HUES6 (cell line): ENCODE results near the gene MPG.
"Not testable (repeated sequence)": the region's sequence is repeated elsewhere in the genome, so short reads cannot be mapped to it uniquely, and the experiment has no call there.

Source experiments
- H3K27ac ChIP-seq: 2 replicates; pipeline ENCODE4 v1.7.0; 2013; ENCODE audit warnings: low read depth, mild to moderate bottlenecking, low read length, inconsistent platforms
- H3K27me3 ChIP-seq: 2 replicates; pipeline ENCODE4 v1.6.1; 2013; ENCODE audit warnings: low read length; ENCODE audit not compliant: control insufficient read depth, insufficient read depth
- H3K36me3 ChIP-seq: 2 replicates; pipeline ENCODE4 v1.6.1; 2013; ENCODE audit warnings: low read length; ENCODE audit not compliant: control insufficient read depth, insufficient read depth
- H3K4me1 ChIP-seq: 2 replicates; pipeline ENCODE4 v1.6.1; 2013; ENCODE audit warnings: low read length; ENCODE audit not compliant: control insufficient read depth, insufficient read depth
- H3K4me3 ChIP-seq: 2 replicates; pipeline ENCODE4 v1.5.1; 2013; ENCODE audit warnings: low read depth, low read length
- H3K9ac ChIP-seq: one replicate; pipeline ENCODE4 v1.6.1; 2013; ENCODE audit warnings: mild to moderate bottlenecking, low read length
- H3K9me3 ChIP-seq: 2 replicates; pipeline ENCODE4 v1.6.1; 2013; ENCODE audit warnings: low read depth, low read length; ENCODE audit not compliant: control insufficient read depth, insufficient read depth

Gene MPG

DNA sequence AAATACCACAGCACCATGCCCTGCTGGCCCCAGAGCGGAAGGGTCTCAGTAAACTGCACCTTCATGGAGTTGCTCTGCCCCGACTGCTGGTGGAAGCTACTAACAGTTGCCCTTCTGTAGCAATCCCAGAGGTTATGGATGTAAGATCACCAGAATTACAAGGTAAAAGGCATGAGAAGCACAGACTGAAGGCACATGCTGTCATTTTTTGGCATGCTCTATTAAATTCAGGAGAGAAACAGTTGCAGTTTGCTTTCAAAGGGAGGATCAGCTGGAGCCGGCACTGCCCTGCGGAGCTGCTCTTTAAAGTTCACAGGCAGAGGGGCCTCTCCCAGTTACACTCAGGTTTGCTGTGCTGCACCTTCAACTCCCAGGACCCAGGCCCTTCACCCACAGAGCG is 41.3 kb downstream of the MPG start:
- peaks cover 8% of the 10 kb centered on the region; the same call in 1 of the 2 replicates for H3K36me3 ChIP-seq
- H3K27ac ChIP-seq: no peak overlapping the region
- H3K9ac ChIP-seq: no peak overlapping the region
- H3K27me3 ChIP-seq: no peaks in the 10 kb centered on the region
- no peaks in the 10 kb centered on the region for H3K4me1 ChIP-seq
- no peaks in the 10 kb centered on the region for H3K9me3 ChIP-seq
- no peak overlapping the region for H3K4me3 ChIP-seq

DNA sequence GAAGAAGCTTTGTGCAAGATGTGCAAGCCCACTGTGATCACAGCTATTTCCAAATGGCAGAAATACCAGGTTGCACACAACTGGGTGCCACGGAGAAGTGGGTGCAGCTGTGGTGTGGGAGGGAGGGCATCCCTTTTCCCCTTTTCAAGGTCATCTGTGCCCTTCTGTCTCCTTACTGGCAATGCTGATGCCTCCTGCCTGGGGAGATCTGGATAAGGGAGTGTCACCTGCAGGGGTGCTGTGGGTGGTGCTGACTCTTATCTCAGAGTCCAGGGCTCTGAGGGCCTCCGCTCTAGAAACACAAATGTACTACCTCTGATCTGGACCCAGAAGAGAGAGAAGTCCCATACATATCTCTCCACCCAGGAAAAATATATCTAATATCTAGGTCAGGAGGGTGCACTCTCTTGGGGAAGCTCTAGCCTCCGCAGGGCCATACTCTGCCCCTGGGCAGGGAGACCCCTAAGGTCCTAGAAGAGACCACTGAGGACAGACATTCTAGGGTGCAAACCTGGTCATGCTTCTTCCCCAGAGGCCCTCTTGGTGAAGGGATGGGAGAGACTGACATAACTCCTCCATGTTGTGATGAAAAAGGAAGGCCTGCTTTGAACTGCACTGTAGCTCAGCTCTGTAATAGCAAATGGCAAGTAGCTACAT is 41.9 kb downstream of the MPG start:
- Histone ChIP-seq H3K4me3 (no peak overlapping the region), H3K4me1 (no peaks in the 10 kb centered on the region), H3K27me3 (no peaks in the 10 kb centered on the region), H3K9ac (no peak overlapping the region), H3K27ac (no peak overlapping the region), H3K9me3 (no peaks in the 10 kb centered on the region), H3K36me3 (peaks cover 8% of the 10 kb centered on the region; the same call in 1 of the 2 replicates)

DNA sequence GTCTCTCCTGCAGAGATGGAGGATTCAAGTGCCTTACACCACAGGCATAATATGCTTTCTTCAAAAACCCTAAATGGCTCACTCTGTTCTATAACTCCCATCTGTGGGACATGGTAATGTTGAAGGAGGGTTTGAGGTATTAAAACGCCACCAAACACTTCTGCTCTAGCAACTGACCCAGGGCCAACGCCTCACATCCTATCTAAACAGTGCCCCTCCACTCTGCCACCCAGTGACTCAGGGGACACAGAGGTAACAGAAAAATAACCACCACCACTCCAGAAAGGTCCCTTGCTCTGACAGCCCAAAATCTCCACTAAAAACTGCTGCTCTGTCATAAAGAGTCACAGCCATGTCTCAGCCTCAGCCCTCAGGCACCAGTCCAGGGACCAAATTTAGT is 42.7 kb downstream of the MPG start:
- no peak overlapping the region for H3K27ac ChIP-seq
- H3K36me3 ChIP-seq: peaks cover 8% of the 10 kb centered on the region; the same call in 1 of the 2 replicates
- no peak overlapping the region for H3K9ac ChIP-seq

DNA sequence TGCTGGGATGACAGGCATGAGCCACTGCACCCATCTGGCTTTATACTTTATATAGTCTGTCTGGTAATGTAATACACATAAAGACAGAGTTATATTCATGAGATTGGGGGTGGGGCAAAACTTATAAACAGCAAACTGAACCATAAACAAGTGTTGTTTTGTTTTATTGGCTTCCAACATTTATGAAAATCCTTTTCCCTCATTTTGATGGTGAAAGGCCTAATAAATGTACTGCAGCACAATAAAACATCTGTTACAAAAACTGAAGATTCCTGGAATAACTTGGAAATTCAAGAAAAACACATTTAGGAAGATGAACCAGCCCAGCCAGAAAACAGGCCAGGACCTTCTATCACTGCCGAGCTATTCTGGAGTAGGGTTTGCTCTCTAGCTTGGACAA is 44.3 kb downstream of the MPG start:
- Histone ChIP-seq H3K36me3 (no peaks in the 10 kb centered on the region), H3K4me1 (no peaks in the 10 kb centered on the region), H3K27me3 (no peaks in the 10 kb centered on the region), H3K9me3 (no peaks in the 10 kb centered on the region), H3K9ac (no peak overlapping the region), H3K4me3 (no peak overlapping the region), H3K27ac (no peak overlapping the region)

More for the DNA sequence above, 42.7 kb downstream of the MPG start:
- Histone ChIP-seq H3K9me3 (no peaks in the 10 kb centered on the region), H3K27me3 (no peaks in the 10 kb centered on the region), H3K4me3 (no peak overlapping the region), H3K4me1 (no peaks in the 10 kb centered on the region)

DNA sequence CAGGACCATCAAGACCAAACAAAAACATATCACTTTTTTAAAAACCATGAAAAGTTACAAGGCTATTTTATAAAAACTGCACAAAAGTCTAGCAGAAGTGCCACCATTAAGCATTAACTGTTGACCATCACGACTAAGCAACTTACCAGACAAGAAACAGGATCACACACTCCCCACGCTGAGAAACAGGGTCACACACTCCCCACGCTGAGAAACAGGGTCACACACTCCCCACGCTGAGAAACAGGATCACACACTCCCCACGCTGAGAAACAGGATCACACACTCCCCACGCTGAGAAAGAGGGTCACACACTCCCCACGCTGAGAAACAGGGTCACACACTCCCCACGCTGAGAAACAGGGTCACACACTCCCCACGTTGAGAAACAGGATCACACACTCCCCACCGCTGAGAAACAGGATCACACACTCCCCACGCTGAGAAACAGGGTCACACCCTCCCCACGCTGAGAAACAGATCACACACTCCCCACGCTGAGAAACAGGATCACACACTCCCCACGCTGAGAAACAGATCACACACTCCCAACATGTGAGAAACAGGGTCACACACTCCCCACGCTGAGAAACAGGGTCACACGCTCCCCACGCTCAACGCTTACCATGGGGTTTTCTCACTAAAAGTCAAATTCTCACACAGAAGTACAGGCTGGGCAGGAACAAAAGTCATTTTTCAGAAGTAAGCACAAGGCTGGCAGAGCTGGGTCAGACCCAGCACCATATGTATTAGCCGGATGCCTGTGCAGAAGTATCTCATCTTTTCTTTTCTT is 45.7 kb downstream of the MPG start:
- H3K27me3 ChIP-seq, H3K27ac ChIP-seq, H3K4me1 ChIP-seq, H3K9ac ChIP-seq, H3K9me3 ChIP-seq, H3K4me3 ChIP-seq, H3K36me3 ChIP-seq: not testable (repeated sequence)

DNA sequence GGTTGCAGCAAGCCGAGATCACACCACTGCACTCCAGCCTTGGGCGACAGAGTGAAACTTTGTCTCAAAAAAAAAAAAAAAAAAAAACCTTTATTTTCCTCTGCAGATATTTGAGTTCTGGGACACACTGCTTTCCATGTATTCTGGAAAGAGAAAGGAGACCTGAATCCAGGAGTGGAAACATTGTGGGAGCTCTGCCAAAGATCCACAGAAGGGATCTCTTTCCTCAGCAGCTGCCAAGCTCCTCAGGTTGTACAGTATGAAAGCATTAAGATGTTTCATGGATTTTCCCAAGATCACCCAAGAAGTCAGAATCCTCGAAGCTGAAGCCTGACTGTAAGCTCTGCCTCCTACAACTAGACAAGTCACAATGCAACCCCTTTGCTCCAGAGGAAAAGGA is 47.0 kb downstream of the MPG start:
- no peak overlapping the region for H3K4me3 ChIP-seq

DNA sequence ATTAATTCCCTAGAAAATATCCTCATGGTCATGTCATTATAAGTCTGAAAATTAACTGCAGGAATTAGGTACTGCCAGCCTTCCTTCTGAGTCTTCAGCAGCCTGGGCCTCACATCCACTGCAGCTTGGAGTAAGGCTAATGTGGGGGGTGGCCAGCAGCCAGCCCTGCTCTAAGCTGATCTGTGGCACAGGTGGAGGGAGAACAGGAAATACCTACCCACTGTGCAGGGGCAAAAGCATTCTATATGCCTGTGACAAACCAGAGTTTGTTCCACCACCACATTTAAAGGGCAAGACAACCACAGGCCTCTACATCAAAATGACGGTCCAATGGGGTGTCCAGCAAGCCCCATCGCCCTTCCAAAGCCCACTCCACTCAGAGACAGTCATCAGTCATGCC is 51.0 kb downstream of the MPG start:
- Histone ChIP-seq H3K4me1 (no peaks in the 10 kb centered on the region), H3K36me3 (no peaks in the 10 kb centered on the region), H3K9ac (no peak overlapping the region), H3K9me3 (no peaks in the 10 kb centered on the region), H3K4me3 (no peak overlapping the region), H3K27ac (no peak overlapping the region), H3K27me3 (no peaks in the 10 kb centered on the region)

More for the DNA sequence above, 47.0 kb downstream of the MPG start:
- Histone ChIP-seq H3K4me1 (no peaks in the 10 kb centered on the region), H3K27me3 (no peaks in the 10 kb centered on the region), H3K36me3 (no peaks in the 10 kb centered on the region), H3K9me3 (no peaks in the 10 kb centered on the region), H3K27ac (no peak overlapping the region), H3K9ac (no peak overlapping the region)

DNA sequence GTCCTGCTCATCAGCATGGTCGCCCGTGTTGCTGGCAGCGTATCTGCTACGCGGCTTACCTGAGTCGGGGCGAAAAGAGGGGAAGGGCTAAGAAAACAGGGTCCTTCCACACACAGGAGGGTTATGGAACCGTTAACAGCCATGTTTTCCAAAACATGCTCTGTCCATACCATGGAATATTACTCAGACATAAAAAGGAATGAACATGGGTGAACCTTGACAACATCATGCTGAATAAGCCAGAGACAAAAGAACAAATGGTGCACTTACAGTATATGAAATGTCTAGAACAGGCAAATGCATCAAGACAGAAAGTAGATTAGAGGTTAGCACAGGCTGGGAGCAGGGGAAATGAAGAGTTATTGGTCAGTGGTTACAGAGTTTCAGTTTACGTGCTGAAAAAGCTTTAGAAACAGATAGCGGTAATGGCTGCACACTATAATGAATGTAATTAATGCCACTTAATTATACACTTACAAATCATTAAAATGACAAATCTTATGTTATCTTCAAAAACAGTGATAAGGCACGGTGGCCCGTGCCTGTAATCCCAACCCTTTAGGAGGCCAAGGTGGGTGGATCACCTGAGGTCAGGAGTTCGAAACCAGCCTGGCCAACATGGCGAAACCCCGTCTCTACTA is 52.6 kb downstream of the MPG start:
- Histone ChIP-seq H3K27ac (no peak overlapping the region), H3K4me3 (no peak overlapping the region), H3K36me3 (no peaks in the 10 kb centered on the region), H3K4me1 (no peaks in the 10 kb centered on the region), H3K9me3 (no peaks in the 10 kb centered on the region), H3K27me3 (no peaks in the 10 kb centered on the region), H3K9ac (no peak overlapping the region)

DNA sequence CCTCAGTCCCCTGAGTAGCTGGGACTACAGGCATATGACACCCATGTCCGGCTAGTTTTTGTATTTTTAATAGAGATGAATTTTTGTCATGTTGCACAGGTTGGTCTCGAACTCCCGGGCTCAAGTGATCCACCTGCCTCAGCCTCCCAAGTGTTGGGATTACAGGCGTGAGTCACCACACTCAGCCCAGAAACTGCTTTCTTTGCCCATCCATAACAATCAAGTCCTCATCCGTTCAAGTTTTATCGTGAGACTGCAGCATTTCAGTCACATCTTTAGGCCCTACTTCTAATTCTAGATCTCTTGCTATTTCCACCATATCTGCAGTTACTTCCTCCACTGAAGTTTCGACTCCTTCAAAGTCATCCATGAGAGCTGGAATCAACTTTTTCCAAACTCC is 54.1 kb downstream of the MPG start:
- Histone ChIP-seq H3K4me3 (no peak overlapping the region), H3K27me3 (no peaks in the 10 kb centered on the region), H3K36me3 (no peaks in the 10 kb centered on the region), H3K9ac (no peak overlapping the region), H3K4me1 (no peaks in the 10 kb centered on the region), H3K9me3 (no peaks in the 10 kb centered on the region), H3K27ac (no peak overlapping the region)

DNA sequence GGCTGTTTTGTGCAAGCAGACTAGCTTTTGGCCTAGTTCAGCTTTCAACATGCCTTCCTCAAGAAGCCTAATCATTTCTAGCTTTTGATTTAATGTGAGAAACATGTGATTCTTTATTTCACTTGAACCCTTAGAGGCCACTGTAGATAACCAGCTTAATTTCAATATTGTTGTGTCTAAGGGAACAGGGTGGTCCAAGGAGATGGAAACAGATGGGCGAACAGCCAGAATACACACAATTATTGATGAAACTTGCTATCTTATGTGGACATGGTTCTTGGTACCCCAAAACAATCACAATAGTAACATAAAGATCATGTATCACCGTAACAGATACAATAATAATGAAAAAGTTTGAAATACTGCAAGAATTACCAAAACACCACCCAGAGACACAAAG is 55.7 kb downstream of the MPG start:
- Histone ChIP-seq H3K9ac (no peak overlapping the region), H3K4me1 (no peaks in the 10 kb centered on the region), H3K36me3 (no peaks in the 10 kb centered on the region), H3K4me3 (no peak overlapping the region), H3K27me3 (no peaks in the 10 kb centered on the region), H3K9me3 (no peaks in the 10 kb centered on the region), H3K27ac (no peak overlapping the region)
